NCI-H1105 treated with DMSO at 0.1 percent for 48 hours (cell line): ENCODE results near the gene SMAP2.
"Not testable (repeated sequence)": the region's sequence is repeated elsewhere in the genome, so short reads cannot be mapped to it uniquely, and the experiment has no call there.

Source experiments
- DNase-seq: peaks from one replicate; lab custom pipeline; 2025; lab: John Stamatoyannopoulos, UW

Gene SMAP2

DNA sequence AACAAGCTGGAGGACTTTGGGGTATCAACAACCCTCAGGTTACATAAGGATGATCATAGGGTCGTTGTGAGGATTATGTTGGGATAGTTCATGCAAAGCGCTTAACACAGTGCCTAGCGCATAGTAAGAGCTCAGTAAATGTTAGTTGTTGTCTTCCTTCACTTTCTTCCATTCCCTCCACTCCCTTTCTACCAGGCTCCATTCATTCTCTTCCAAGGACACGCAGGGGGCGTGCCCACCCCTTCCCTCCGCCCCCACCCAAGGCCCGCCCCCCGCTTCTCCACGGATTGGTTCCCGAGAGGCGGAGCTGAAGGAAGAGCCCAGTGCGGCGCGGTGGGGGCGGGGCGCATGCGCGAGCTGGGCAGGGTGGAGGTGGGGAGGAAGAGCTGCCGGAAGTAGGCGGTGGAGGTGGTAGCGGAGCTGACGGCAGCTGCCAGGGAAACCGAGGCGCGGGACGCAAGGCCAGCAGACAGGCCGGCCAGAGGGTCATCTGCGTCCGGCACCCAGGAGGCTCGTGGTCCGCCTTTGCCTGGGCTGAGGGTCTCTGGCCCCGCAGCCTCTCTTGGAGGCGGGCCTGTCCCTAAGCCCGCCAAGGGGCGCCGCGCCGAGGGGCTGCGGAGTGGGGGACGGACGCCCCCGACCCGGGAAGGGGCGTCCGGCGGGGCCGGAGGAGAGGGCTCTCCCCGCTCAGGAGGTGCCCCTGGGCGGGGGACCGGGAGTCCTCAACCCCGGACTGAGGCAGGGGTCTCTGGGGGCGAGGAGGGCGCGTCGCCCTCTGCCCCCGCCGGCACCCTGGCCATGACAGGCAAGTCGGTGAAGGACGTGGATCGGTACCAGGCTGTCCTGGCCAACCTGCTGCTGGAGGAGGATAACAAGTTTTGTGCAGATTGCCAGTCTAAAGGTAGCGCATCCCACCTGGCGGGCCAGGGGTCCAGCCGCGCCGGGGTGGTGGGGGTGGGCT is at the start of gene SMAP2:
Gene SMAP2 (plus strand): TSS at position 405 of the 961 bp plus-strand sequence. CDS start 394 bp downstream, at position 799.
- DNase-seq = peak; percentile 91

DNA sequence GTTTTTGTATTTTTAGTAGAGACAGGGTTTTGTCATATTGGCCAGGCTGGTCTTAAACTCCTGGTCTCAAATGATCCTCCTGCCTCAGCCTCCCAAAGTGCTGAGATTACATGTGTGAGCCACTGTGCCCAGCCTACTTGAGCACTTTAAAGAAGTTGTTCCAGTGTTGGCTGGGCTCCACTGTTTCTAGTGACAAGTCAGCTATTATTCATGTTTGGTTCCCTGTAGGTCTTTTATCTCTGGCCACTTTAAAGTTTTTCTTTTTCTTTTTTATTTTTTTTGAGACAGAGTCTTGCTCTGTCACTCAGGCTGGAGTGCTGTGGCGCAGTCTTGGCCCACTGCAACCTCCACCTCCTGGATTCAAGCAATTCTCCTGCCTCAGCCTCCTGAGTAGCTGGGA is 42.1 kb upstream of the SMAP2 start:
- not testable (repeated sequence) for DNase-seq

- DNase-seq = no peak
Observed at GRCh38 chr1:40332695-40333094, 40.8 kb upstream of the SMAP2 start.

- DNase-seq = no peak
Observed at GRCh38 chr1:40337443-40337842, 36.1 kb upstream of the SMAP2 start.

- peak; percentile 70 for DNase-seq
Observed at GRCh38 chr1:40338745-40339419, 34.6 kb upstream of the SMAP2 start.

- no peak for DNase-seq
Observed at GRCh38 chr1:40339420-40340323, 33.9 kb upstream of the SMAP2 start.

DNA sequence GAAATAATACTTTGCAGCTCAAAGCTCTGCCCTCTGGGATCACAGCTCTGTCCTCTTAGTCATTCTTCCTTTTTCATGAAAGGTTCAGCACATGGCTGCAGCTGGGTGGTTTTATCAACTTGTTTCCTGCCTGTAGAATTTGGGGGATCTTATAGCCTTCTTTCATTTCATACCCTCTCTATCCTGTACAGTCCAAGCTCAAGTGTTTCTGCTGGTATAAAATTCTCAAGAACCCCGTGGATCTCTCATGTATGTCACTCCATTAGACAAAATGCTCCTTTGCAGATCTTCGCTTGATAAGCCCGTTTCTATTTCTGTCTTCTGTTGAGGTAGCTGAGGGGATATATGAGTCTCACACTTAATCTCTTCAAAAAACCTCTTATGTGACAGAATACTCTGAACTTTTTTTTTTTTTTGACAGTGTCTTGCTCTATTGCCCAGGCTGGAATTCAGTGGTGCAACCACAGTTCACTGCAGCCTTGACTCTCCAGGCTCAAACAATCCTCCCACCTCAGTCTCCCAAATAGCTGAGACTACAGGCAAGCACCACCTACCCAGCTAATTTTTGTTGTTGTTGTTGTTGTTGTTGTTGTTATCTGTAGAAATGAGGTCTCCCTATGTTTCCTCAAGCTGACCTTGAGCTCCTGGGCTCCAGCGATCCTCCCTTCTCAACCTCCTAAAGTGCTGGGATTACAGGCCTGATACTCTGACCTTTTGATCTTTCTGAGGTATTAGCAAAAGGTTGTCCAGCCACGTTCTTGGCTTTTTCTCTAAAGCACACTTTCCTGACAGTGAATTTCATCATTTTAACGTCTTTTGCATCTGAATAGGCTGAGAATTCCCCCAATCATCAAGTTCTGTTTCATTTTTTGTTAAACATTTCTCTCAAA is 31.8 kb upstream of the SMAP2 start:
- DNase-seq = no peak

DNA sequence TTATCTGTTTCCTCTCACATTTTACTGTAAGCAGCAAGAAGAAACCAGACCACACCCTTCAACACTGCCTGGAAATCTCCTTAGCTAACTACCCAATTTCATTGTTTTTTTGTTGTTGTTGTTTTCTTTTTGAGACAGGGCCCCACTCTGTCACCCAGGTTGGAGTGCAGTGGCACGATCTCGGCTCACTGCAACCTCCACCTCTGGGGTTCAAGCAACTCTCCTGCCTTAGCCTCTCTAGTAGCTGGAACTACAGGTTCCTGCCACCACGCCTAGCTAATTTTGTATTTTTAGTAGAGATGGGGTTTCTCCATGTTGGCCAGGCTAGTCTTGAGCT is 31.2 kb upstream of the SMAP2 start:
- not testable (repeated sequence) for DNase-seq

DNA sequence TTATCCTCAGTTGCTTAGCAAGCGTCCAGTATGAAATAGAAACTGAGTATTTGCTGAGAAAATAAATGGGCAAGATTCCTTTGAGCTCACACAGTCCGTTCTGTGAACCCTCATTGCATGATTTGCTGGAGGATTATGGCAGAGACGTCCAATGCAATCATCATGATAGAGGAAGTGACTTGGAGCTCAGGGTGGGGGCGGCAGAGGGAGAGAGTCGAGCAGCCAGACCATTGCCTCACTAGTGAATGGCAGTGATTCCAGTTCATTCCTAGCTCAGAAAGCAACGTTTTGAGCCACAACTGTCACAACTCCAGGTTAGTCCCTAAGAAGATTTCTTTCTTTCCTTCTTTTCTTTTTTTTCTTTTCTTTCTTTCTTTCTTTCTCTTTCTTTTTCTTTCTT is 28.9 kb upstream of the SMAP2 start:
- no peak for DNase-seq

DNA sequence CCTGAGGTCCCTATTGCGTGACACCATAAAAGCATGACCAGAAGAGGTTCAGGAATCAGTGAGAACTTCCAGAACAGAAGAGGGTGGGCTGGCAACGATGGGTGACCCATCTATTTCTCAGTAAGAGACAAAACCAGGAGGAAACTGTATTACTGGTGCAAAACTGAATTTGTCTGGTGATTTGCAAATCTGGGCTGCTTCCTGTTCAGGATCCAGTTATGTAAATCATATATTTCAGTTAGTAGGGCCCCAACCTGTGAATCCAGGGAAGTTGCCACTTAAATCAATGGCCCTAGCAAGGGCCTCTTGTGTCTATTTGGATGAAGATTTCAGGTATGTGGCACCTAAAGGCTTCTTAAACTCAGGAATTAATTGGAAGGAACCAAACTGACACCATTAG is 23.1 kb upstream of the SMAP2 start:
- no peak for DNase-seq

DNA sequence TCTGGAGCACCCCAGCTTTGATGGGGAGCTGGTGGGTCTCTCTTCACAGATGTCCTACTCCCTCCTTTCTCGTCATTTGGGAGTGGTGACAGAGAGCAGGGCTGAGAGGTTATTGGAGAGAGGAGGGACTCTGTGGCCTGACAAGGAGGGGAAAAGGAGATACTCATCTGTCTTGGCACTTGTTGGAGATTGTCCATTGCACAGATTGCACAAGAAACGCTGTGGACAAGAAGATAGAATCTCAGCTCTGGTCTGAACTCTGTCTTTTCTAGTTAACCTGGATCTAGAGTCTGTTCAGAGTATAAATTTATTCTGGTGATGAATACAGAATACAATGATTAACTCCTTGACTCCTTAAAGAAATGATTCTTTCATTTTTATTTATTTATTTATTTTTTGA is 22.4 kb upstream of the SMAP2 start:
- DNase-seq = no peak

GRCh38 chr1:40352126-40352525 is 21.4 kb upstream of the SMAP2 start:
- DNase-seq = no peak

DNA sequence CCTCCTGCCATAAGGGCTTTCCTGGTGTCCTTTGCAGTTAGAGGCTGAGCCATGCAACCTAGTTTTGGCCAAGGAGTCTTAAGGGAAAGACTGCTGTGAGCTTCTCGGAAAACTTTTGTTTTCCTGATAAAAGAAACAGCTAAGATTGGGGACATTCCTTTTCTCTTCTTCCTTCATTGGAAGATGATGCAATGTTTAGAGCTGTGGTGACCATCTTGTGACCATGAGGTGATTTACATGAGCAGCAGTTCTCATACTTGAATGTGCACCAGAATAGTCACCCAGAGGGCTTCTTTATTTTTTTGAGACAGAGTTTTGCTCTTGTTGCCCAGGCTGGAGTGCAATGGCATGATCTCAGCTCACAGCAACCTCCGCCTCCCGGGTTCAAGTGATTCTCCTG is 20.4 kb upstream of the SMAP2 start:
- DNase-seq = no peak

- DNase-seq = no peak
Observed at GRCh38 chr1:40357625-40358024, 15.9 kb upstream of the SMAP2 start.

DNA sequence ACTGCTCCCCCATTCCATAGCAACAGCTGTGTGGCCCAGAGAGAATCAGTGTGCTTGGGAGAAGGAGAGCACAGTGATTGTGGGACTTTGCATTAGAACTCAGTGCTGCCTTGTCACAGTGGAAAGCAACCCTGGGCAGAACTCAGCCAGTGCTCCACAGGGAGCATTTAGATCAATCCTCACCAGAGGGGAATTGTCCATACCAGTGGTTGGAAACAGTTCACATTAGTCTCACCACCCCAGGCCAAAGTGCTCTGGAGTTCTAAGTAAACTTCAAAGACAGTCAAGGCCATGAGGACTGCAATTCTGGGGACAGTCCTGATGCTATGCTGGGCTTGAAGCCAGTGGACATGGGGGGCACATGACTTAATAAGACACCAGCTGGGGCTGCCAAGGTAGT is 12.9 kb upstream of the SMAP2 start:
- no peak for DNase-seq

DNA sequence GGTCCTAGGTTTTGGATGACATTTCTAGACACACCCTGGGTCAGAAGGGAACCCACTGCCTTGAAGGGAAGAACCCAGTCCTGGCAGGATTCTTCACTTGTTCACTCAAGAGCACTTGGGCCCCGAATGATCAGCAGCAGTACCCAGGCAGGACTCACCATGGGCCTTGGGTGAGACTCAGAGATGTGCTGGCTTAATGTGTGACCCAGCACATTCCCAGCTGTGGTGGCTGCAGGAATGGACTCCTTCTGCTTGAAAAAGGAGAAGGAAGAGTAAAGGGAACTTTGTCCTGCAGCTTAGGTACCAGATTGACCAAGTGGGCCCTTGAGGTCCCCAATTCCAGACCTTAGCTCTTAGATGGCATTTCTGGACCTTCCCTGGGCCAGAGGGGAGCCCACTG is 12.3 kb upstream of the SMAP2 start:
- no peak for DNase-seq

DNA sequence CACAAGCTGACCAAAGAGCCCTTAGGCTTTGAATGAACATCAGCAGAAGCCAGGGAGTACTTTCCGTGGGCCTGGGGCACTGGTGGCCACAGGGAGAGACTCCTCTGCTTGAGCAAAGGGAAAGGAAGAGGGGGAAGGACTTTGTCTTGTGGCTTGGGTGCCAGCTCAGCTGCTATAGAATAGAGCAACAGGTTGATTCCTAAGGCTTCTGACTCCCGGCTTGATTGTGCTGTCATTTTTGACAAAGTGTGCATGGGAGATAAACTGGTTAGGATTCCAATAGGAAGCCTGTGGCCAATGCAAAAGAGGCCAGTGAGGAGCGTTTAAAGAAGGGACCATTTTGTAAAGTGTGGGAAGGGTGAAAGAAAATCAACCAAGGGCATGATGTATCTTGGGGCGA is 11.9 kb upstream of the SMAP2 start:
- DNase-seq = no peak

- no peak for DNase-seq
Observed at GRCh38 chr1:40362199-40362598, 11.3 kb upstream of the SMAP2 start.

DNA sequence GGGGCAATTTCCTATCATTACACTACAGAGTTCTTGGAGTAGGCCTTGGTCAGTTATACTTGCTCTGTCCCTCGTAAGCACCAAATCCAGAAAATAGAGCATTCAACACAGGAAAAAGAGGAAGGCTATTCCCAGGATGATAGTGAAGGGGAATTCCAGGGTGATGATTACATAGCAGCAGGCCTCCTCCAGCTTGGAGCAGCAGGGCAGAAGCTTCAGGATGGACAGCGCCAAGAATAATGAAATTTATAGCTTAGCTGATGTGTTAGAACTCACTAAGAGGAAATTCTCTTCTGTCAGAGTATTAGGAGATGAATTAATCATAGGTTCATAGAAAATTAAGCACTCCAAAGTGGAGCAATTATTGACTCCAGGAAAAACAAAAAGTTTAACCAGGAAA is 10.8 kb upstream of the SMAP2 start:
- no peak for DNase-seq

GRCh38 chr1:40363721-40364120 is 9.8 kb upstream of the SMAP2 start:
- no peak for DNase-seq

- DNase-seq = no peak
Observed at GRCh38 chr1:40371707-40372258, 1.7 kb upstream of the SMAP2 start.
